Effector memory CD8-positive, alpha-beta T cell (primary cell): Measurements from ENCODE around the gene ZSCAN25.
"Not testable (repeated sequence)": the region's sequence is repeated elsewhere in the genome, so short reads cannot be mapped to it uniquely, and the experiment has no call there.

Source experiments
- ATAC-seq: fragments of 150-1000 bp; cut with Tn5 transposase; replicated peaks from 2 replicates; pipeline ENCODE4 v1.10.0; 2021; ENCODE audit warnings: mild to moderate bottlenecking, moderate library complexity
- DNase-seq, 3 experiments: peaks; one replicate each; pipeline ENCODE4 v3.0.0; 2021
- H3K27ac Mint-ChIP-seq, 2 donors: one replicate each; pipeline ENCODE4 v1.8.0; 2022; ENCODE audit warnings: mild to moderate bottlenecking in 2 of 2, mixed read lengths in 2 of 2, moderate library complexity in 2 of 2
- H3K27me3 Mint-ChIP-seq, 2 donors: one replicate each; pipeline ENCODE4 v1.8.0; 2022; ENCODE audit warnings: mixed read lengths in 2 of 2
- H3K36me3 Mint-ChIP-seq: one replicate; pipeline ENCODE4 v1.8.0; 2022; ENCODE audit warnings: mild to moderate bottlenecking, moderate library complexity, mixed read lengths; ENCODE audit not compliant: insufficient read depth
- H3K4me1 Mint-ChIP-seq, 2 donors: one replicate each; pipeline ENCODE4 v1.8.0; 2022; ENCODE audit warnings: low read depth in 2 of 2, mixed read lengths in 2 of 2
- H3K4me3 Mint-ChIP-seq, 2 donors: one replicate each; pipeline ENCODE4 v1.8.0; 2022; ENCODE audit warnings: mild to moderate bottlenecking in 2 of 2, mixed read lengths in 2 of 2, moderate library complexity in 2 of 2
- H3K9me3 Mint-ChIP-seq, 2 donors: one replicate each; pipeline ENCODE4 v1.8.0; 2022; ENCODE audit warnings: mixed read lengths in 2 of 2

The ZSCAN25 gene

GRCh38 chr7:99623091-99623693, 6.4 kb downstream of the ZSCAN25 start:
- no peak for ATAC-seq

GRCh38 chr7:99623702-99624447, 7.1 kb downstream of the ZSCAN25 start:
- peaks cover 40 to 43% of the 10 kb centered on the region in 2 donors for H3K4me1 Mint-ChIP-seq
- ATAC-seq (peak; percentile 29), DNase-seq (peak in 1 of 3 experiments; percentile 17)
- H3K27me3 Mint-ChIP-seq, result no peaks in the 10 kb centered on the region
- peak overlapping the region; percentile 94 to 98 for H3K27ac Mint-ChIP-seq
- H3K4me3 Mint-ChIP-seq, result peak overlapping the region; percentile 89 to 92
- peaks cover 66% of the 10 kb centered on the region for H3K36me3 Mint-ChIP-seq
- no peaks in the 10 kb centered on the region for H3K9me3 Mint-ChIP-seq

More at GRCh38 chr7:99623091-99623693, 6.4 kb downstream of the ZSCAN25 start:
- H3K9me3 Mint-ChIP-seq, result no peaks in the 10 kb centered on the region
- H3K27me3 Mint-ChIP-seq, result no peaks in the 10 kb centered on the region
- no peak for DNase-seq
- H3K27ac Mint-ChIP-seq, result peak overlapping the region; percentile 94 to 98
- peaks cover 68% of the 10 kb centered on the region for H3K36me3 Mint-ChIP-seq
- peak overlapping the region; percentile 89 to 92 for H3K4me3 Mint-ChIP-seq
- peaks cover 45 to 50% of the 10 kb centered on the region in 2 donors for H3K4me1 Mint-ChIP-seq

- ATAC-seq, result peak; percentile 95
Observed at GRCh38 chr7:99624484-99624883, 7.7 kb downstream of the ZSCAN25 start.

GRCh38 chr7:99625321-99625720, 8.6 kb downstream of the ZSCAN25 start:
- H3K9me3 Mint-ChIP-seq, result no peaks in the 10 kb centered on the region
- DNase-seq, result no peak
- no peaks in the 10 kb centered on the region for H3K27me3 Mint-ChIP-seq
- peak overlapping the region; percentile 94 to 98 for H3K27ac Mint-ChIP-seq
- no peak for ATAC-seq
- H3K36me3 Mint-ChIP-seq, result peaks cover 65% of the 10 kb centered on the region
- H3K4me3 Mint-ChIP-seq, result peak overlapping the region; percentile 89 to 92
- peaks cover 34% of the 10 kb centered on the region in 2 donors for H3K4me1 Mint-ChIP-seq

More at GRCh38 chr7:99624484-99624883, 7.7 kb downstream of the ZSCAN25 start:
- Mint-ChIP-seq H3K27ac (peak overlapping the region; percentile 94 to 98), H3K9me3 (no peaks in the 10 kb centered on the region), H3K4me3 (peak overlapping the region; percentile 89 to 92), H3K36me3 (peaks cover 67% of the 10 kb centered on the region), H3K4me1 (peaks cover 37% of the 10 kb centered on the region in 2 donors), H3K27me3 (no peaks in the 10 kb centered on the region)
- DNase-seq, result peak; percentile 67 to 71 (median 70)

- Mint-ChIP-seq H3K36me3 (peaks cover 62% of the 10 kb centered on the region), H3K27me3 (no peaks in the 10 kb centered on the region), H3K4me3 (no peak overlapping the region), H3K27ac (peak overlapping the region; percentile 94 to 96), H3K9me3 (no peaks in the 10 kb centered on the region), H3K4me1 (peaks cover 38 to 40% of the 10 kb centered on the region in 2 donors)
- ATAC-seq (no peak), DNase-seq (no peak)
Observed at GRCh38 chr7:99625961-99626360, 9.2 kb downstream of the ZSCAN25 start.

GRCh38 chr7:99626661-99627060, 9.9 kb downstream of the ZSCAN25 start:
- peaks cover 39 to 47% of the 10 kb centered on the region in 2 donors for H3K4me1 Mint-ChIP-seq
- no peaks in the 10 kb centered on the region for H3K27me3 Mint-ChIP-seq
- peak overlapping the region; percentile 94 to 96 for H3K27ac Mint-ChIP-seq
- ATAC-seq (no peak), DNase-seq (no peak)
- peaks cover 56% of the 10 kb centered on the region for H3K36me3 Mint-ChIP-seq
- H3K4me3 Mint-ChIP-seq, result no peak overlapping the region
- H3K9me3 Mint-ChIP-seq, result no peaks in the 10 kb centered on the region

GRCh38 chr7:99627513-99627912, 10.8 kb downstream of the ZSCAN25 start:
- H3K36me3 Mint-ChIP-seq, result peaks cover 55% of the 10 kb centered on the region
- H3K4me3 Mint-ChIP-seq, result no peak overlapping the region
- H3K9me3 Mint-ChIP-seq, result no peaks in the 10 kb centered on the region
- no peaks in the 10 kb centered on the region for H3K27me3 Mint-ChIP-seq
- H3K27ac Mint-ChIP-seq, result no peak overlapping the region
- ATAC-seq (no peak), DNase-seq (no peak)
- peaks cover 42 to 49% of the 10 kb centered on the region in 2 donors for H3K4me1 Mint-ChIP-seq

- Mint-ChIP-seq H3K4me3 (no peak overlapping the region), H3K27ac (peak overlapping the region in 1 of 2 donors; percentile 6), H3K36me3 (peaks cover 51% of the 10 kb centered on the region), H3K4me1 (peaks cover 31 to 41% of the 10 kb centered on the region in 2 donors), H3K9me3 (no peaks in the 10 kb centered on the region), H3K27me3 (no peaks in the 10 kb centered on the region)
- DNase-seq (no peak), ATAC-seq (no peak)
Observed at GRCh38 chr7:99628471-99629465, 12.0 kb downstream of the ZSCAN25 start.

GRCh38 chr7:99629643-99630042, 12.9 kb downstream of the ZSCAN25 start:
- ATAC-seq (no peak), DNase-seq (no peak)
- Mint-ChIP-seq H3K4me1 (peaks cover 23 to 32% of the 10 kb centered on the region in 2 donors), H3K36me3 (peaks cover 42% of the 10 kb centered on the region), H3K9me3 (no peaks in the 10 kb centered on the region), H3K27me3 (no peaks in the 10 kb centered on the region), H3K27ac (no peak overlapping the region), H3K4me3 (no peak overlapping the region)

GRCh38 chr7:99631295-99632109, 14.8 kb downstream of the ZSCAN25 start:
- peak overlapping the region; percentile 71 to 74 for H3K27ac Mint-ChIP-seq
- H3K9me3 Mint-ChIP-seq, result no peaks in the 10 kb centered on the region
- no peaks in the 10 kb centered on the region for H3K27me3 Mint-ChIP-seq
- peaks cover 38% of the 10 kb centered on the region for H3K36me3 Mint-ChIP-seq
- DNase-seq, result no peak
- H3K4me1 Mint-ChIP-seq, result peaks cover 11 to 16% of the 10 kb centered on the region in 2 donors
- ATAC-seq, result peak; percentile 74
- H3K4me3 Mint-ChIP-seq, result no peak overlapping the region

GRCh38 chr7:99637414-99637813, 20.7 kb downstream of the ZSCAN25 start:
- H3K9me3 Mint-ChIP-seq, H3K4me3 Mint-ChIP-seq, H3K4me1 Mint-ChIP-seq, H3K36me3 Mint-ChIP-seq, DNase-seq, H3K27me3 Mint-ChIP-seq, ATAC-seq: not testable (repeated sequence)
- H3K27ac Mint-ChIP-seq, result peak overlapping the region; percentile 28 to 39

GRCh38 chr7:99638731-99639130, 22.0 kb downstream of the ZSCAN25 start:
- H3K4me3 Mint-ChIP-seq, result no peak overlapping the region
- no peaks in the 10 kb centered on the region for H3K9me3 Mint-ChIP-seq
- DNase-seq (no peak), ATAC-seq (no peak)
- no peak overlapping the region for H3K27ac Mint-ChIP-seq
- no peaks in the 10 kb centered on the region for H3K27me3 Mint-ChIP-seq
- no peaks in the 10 kb centered on the region for H3K4me1 Mint-ChIP-seq
- H3K36me3 Mint-ChIP-seq, result no peaks in the 10 kb centered on the region
